B cell (primary cell): ENCODE data around the gene ALDH1A1.

Experiments used
- EZH2 ChIP-seq: IDR thresholded peaks from 2 replicates; pipeline ENCODE4 v1.6.1; 2012; ENCODE audit warnings: borderline replicate concordance, low read depth, mild to moderate bottlenecking, moderate library complexity, low read length; ENCODE audit not compliant: insufficient read depth, poor library complexity, severe bottlenecking
- TF ChIP-seq, protein P1 (sequence below): fragments of 200-600 bp; IDR thresholded peaks from one replicate; pipeline ENCODE4 v1.8.0; 2022; ENCODE audit warnings: antibody characterized with exemption, mild to moderate bottlenecking

GRCh38 chr9:72986522-72987116 is 33.8 kb upstream of the ALDH1A1 start:
- TF ChIP-seq EZH2 = no peak
- TF ChIP-seq, protein P1, sequence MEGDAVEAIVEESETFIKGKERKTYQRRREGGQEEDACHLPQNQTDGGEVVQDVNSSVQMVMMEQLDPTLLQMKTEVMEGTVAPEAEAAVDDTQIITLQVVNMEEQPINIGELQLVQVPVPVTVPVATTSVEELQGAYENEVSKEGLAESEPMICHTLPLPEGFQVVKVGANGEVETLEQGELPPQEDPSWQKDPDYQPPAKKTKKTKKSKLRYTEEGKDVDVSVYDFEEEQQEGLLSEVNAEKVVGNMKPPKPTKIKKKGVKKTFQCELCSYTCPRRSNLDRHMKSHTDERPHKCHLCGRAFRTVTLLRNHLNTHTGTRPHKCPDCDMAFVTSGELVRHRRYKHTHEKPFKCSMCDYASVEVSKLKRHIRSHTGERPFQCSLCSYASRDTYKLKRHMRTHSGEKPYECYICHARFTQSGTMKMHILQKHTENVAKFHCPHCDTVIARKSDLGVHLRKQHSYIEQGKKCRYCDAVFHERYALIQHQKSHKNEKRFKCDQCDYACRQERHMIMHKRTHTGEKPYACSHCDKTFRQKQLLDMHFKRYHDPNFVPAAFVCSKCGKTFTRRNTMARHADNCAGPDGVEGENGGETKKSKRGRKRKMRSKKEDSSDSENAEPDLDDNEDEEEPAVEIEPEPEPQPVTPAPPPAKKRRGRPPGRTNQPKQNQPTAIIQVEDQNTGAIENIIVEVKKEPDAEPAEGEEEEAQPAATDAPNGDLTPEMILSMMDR = no peak
